NCI-H82 (cell line): ENCODE results near the gene NDFIP2.

Experiments
- DNase-seq: peaks from one replicate; lab custom pipeline; 2025; lab: John Stamatoyannopoulos, UW

Gene NDFIP2

DNA sequence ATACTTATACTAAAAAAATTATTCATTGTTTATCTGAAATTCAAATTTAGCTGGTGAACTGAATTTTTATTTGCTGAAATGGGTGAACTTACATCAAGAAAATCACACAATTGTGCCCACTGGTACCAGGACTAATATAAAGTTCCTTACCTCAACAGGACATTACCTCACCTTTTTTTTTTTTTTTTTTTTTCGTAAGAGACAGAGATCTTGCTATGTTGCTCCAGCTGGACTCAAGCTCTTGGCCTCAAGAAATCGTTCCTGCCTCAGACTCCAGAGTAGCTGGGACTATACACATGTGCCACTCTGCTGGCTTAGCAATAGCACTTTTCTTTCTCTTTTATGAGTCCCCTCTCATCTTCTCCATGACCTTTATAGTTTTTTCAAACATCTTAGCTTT lies 22.5 kb upstream of the NDFIP2 start:
- DNase-seq, result no peak

DNA sequence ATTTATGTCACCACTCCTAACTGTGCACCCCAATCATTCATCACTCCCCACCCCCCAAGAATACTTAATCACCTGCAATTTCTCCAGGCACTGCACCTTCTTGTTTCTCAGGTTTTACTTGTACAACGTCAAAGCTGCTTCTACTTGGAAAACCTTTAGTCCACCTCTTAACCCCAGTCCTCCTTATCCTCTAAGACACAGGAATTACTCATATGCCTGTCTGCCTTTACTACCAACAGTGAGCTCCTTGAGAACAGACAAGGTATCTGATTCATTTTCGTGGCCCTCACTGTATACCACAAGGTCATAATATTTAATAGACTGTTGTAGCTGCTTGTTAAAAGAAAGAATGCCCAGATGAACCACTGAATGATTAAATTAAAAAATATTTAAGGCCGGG lies 21.0 kb upstream of the NDFIP2 start:
- DNase-seq, result no peak

DNA sequence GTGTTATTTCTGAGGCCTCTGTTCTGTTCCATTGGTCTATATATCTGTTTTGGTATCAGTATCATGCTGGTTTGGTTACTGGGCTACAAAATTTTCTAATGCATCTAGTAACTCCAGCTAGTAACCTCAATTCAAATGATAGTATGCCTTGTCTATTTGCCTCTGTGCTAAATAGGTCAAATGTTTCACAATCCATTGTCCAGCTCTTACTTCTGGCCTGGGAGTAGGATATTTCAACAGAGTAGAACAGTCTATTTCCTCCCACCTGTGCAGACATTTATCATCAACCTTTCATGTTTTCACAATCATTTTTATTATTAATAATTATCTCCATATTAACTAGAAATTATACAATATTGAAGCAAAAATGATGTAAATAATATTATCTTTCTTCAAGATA lies 18.1 kb upstream of the NDFIP2 start:
- DNase-seq, result no peak

DNA sequence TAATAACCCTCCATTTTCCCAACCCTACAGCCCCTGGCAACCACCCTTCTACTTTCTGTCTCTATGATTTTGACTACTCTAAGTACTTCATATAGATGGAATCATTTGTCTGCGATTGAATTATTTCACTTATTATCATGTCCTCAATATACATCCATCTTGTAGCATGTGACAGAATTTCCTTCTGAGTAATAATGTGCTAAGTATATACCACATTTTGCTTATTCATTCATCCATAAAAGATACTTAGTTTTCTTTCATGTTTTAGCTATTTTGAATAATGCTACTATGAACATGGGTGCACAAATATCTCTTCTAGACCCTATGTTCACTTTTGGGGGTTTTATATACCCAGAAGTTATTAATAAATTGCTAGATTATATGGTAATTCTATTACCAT lies 17.4 kb upstream of the NDFIP2 start:
- no peak for DNase-seq

DNA sequence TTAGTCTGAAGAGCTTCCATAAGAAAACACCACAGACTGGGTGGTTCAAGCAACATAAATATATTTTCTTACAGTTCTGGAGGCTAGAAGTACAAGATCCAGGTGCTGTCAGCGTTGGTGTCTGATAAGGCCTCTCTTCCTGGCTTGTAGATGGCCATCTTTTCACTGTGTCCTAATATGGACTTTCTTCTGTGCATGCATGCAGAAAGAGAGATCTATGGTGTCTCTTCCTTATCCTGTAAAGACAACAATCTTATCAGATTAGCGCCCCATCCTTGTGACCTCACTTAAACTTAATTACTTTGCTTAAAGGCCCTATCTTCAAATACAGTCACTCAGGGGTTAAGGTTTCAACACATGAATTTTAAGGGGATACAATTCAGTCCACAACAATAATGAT lies 14.1 kb upstream of the NDFIP2 start:
- peak; percentile 88 for DNase-seq

DNA sequence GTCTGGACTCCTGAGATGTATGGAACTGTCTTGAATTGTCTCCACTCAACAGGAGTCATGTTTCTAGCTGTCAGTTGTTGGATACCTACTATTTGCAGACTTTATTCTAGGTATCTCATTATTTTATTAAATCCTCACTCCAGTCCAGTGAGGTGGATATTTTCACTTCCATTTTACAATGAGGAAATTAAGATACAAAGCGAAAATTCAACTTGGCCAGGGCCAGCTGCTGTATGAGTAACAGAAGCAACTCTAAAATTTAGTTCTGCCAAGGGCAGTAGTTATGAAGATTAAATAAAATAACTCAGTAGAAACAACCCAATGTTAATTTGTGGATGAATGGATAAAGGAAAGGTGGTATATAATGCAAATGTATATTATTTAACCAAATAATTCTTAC lies 12.6 kb upstream of the NDFIP2 start:
- no peak for DNase-seq

DNA sequence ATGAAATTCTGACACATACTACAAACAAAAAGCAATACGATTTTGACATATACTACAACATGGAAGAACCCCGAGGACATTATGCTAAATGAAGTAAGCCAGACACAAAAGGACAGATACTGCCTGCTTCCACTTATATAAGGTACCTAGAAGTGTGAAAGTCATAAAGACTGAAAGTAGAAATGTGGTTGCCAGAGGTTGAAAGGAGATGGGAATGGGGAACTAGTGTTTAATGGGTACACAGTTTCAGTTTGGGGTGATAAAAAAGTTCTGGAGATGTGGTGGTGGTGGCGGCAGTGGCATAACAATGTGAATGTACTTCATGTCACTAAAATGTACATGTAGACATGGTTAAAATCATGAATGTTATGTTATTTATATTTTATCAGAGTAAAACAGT lies 12.1 kb upstream of the NDFIP2 start:
- DNase-seq, result no peak

DNA sequence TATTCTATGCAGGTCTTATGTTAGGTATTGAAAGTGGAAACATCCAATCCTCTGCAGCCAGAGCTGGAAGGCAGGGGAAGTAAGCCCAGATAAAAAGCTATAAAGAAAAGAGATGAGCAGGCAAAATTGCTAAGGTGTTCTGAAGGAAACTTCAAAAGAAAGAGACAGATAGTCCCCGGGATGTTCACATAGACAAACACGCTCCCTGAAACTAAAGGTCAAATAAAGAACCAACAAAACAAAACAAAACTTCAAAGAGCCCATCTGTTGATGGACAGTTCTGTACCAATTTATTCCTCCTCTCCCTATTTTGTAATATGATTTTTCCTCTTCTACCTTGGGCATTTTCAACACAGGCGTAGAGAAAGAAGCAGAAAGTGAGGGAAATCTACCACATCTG lies 11.3 kb upstream of the NDFIP2 start:
- DNase-seq, result no peak

DNA sequence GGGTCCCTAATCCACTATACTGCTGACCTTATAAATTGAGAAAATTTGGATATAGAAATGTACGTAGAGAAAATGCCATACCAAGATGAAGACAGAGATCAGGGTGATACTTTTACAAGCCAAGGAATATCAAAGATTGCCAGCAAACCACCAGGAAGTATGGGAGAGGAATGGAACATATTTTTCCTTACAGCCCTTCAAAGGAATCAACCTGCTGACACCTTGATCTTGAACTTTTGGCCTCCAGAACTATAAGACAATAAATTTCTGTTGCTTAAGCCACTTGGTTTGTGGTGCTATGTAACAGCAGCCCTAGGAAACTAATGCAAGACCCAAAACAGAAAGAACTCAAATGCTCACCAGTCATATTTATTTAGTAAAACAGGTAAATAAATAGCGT lies 10.3 kb upstream of the NDFIP2 start:
- DNase-seq, result no peak

DNA sequence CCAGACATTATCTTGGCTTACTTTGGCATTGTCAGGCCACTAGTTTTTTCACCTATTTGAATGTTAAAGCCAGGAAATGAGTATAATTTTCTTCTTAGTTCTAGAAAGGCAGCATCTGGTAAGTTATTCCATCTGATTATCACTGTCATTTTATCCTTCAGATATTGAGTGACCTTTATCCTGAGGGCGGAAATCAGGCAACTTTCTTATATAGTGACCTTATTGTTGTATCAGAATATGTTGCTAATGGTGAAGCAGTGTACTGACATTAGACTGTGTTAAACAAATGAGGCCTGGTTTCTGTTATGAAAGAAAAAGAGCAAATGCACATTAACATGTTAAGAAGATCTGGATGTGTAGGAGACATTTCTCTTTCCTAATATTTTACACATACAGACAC lies 5.4 kb upstream of the NDFIP2 start:
- no peak for DNase-seq

DNA sequence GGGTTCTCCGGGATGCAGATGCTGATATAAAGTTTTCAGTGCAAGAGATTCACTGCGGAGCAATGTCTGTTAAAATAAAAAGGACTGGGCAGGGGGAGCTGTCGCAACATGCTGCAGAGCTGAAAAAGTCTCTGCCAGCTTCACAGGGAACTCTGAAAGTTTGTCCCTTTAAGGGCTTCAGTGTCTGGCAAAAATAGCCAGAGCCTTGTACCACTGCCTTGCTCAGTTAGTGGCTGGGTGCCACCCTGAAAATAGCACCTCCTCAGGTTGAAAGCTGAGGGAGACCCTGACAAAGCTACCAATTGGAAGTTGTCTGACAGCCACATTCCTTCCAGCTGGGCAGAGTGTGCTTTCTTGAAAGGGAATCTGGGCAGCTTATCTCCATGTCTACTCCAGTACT lies 3.0 kb upstream of the NDFIP2 start:
- DNase-seq, result peak; percentile 27

DNA sequence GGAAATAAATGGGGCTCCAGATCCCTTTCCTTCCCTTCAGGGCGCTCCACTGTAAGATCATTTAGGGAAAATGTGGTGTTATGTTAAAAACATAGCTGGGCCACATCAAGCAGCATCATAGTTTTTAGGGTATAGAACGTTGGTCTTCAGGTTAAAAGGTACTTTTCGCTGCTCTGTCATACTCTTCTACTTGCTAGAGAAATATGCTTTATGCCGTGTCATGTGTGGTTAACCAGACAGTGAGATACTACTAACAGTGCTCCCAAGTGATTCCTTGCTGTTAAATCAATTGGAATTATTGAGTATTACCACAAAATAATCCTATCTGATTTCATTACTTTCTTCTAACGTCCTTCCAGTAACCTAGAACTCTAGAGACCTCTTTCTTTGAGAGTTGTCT lies 1.1 kb upstream of the NDFIP2 start:
- no peak for DNase-seq

DNA sequence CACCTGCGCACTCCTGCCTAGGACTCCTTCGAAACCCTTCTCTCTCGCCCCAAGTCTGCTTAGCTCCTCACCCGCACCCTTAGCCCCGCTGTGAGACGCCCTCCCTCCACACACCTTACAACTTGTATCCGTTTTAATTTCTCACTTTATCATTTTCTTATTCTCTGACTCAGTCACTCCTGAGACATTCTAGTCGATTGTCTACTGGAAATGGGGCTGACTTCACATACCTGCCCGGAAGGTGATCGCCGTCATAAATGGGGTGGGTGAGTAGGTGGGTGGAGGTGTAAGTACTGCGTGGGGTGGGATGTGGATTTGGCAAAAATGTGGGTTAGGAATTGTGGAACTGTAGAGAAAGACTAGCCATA lies 714 bp downstream of the NDFIP2 start:
- no peak for DNase-seq

DNA sequence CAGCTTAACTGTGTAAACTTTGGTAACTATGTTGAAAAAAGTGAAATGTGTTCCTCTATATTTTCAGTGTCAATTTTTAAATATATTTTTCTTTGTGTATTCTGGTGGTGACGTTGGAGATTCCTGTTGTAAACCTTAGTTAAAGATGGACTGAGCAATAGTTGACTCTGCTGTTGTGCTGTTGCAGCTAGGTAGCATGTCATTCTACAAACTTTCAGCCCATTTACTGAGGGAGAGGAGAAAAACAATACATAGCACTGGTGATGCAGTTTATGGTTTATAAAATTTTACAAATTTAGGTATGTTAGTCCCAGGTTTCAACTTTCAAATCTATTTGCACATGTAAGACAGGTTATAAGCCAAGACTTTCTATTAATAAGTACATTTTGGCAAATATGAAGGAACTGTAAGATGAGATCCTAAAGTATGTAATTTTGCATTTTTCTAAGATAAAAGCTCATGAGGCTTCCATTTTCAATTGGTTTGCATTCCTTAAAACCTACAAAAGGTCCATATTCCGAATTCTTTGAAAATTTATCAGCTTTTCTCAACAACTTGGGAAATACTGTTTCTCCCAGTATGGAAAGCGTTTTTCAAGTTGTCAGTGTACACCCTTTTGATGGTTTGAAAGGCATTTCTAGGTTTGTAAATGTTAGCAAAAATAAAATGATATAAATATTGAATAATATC lies 1.5 kb downstream of the NDFIP2 start:
- no peak for DNase-seq

DNA sequence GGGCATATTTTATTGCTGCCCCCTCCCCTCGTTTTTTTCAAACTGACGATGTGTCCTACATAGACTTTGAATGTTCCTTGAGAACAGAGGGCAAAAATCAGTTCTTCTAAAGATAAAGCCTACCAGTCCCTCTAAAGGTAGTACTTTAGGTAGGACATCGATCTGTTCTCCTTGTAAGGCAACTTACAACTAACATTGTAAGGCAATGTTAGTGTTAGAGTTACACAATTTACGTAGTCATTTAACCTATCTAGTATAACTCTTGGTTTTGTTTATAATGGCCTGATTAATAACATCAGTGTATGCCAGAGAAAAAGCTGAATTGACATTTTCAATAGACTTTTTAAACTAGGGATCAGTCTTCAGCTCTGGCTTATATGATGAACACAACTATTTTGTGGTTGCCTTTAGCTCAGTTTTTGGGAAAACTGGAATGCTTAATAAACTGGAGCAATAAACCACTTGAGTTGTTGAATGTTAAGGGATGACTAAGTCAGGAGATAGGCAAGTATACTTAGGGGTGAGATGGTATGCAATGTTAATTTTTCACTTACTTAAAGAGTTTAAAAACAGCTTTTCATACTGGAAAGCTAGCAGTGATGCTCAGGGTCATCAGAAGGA lies 2.2 kb downstream of the NDFIP2 start:
- DNase-seq, result no peak

DNA sequence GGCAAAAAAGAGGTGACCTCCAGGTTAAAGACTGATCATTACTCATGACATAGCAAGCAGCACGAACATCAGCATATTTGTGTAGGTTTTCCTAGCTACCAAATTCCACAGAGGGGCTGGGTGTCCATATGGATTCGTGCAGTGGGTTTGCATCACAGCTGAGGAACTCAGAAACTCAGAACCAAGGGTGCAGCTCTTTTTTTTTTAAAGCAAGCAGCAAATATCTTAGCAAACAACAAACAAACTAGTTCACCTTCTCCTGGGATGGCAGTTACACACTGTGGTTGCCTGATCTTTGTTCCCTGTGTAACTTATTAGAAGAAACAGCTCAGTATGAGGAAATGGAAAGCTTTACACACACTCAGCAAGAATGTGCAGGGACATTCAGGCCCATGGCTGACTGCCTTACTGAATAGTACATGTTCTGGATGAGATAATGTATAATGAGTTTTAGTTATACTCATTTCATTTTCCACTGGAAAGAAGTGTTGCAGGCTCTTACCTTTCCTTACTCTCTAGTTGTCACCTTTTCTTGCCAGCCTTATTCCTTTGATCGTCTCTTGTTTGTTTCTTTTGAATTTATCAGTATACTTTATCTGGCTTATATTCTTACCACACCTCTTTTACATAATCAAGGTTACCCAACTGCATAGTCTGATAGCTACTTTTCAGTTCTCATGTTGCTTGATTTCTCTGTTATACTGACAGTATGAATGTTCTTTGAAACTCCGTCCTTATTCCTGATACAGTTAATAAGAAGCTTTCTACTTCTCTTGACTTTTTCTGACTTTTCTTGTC lies 4.3 kb downstream of the NDFIP2 start:
- DNase-seq, result no peak

DNA sequence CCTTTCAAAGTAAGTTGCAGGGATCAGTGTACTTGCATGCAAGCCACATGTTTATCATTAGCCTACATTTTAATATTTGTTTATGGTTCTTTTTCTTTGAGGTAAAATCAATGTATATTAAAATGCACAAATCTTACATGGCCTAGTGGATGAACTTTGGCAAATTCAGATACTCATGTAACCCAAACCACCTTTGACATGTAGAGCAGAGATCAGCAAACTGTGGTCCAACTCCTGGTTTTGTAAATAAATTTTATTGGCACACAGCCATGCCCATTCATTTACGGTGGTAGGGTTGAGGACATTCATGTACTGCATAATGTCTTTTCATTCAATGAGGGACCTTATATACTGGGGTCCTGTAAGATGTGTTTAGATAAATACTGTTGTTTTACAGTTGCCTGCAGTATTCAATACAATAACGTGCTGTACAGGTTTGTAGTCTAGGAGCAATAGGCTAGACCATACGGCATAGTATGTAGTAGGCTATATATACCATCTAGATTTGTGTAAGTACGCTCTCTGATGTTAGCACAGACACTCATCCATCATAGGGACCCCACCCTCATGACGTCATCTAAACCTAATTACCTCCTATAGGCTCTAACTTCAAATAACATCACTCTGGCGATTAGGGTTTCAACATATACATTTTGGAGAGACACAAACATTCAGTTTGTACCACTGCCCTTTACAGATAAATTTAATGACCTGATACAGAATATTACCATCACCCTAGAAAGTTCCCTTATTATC lies 5.7 kb downstream of the NDFIP2 start:
- DNase-seq, result no peak

DNA sequence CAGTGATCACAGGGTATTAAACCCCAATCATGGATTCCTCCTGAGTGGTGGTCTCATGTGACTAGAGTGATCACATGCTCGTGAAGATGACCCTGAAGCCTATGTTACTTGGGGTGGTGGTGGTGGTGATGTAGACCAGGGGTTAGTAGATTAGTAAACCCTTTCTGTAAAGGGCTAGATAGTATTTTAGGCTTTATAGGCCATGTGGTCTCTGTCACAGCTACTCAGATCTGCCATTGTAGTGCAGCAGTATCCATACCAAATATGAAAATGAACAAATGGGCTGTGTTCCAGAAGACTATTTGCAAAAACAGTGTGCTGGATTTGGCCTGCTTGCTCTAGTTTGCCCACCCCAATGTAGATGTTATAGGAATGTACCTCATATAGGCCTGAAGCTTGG lies 9.4 kb downstream of the NDFIP2 start:
- no peak for DNase-seq

DNA sequence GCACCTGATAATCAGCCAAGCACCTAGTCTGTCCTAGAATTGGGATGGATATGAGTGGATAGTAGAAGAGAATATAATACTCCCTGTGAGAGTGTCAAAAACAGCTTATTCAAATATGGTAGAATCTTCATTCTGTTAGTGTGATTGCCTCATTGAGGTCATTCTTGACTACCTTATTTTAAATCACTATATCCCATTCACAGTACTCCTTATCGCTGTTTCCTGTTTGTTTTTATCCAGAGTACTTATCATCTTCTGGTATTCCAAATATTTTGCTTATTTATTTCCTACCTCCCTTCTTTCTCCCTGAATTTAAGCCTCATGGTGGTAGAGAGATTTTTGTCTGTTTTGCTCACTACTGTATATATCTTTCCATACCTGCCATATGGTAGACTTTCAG lies 9.9 kb downstream of the NDFIP2 start:
- no peak for DNase-seq

DNA sequence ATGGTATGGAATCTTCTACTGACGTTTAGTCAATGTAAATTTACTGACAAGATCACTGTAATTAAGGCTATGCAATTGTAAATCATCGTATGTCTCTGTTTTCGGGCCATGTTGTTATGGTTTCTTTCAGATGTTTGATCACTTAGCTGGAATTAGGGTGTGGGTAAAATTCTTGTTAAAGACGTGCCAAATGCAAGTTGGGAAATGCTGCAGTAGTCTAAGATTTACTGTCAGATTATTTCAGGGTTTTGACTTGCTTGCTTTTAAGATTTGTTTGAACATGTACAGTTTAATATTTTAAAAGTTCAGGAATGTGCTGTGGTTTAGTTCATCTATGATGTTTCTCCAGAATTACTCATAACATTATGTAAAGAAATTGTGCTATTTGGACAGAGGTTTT lies 10.8 kb downstream of the NDFIP2 start:
- DNase-seq, result no peak

DNA sequence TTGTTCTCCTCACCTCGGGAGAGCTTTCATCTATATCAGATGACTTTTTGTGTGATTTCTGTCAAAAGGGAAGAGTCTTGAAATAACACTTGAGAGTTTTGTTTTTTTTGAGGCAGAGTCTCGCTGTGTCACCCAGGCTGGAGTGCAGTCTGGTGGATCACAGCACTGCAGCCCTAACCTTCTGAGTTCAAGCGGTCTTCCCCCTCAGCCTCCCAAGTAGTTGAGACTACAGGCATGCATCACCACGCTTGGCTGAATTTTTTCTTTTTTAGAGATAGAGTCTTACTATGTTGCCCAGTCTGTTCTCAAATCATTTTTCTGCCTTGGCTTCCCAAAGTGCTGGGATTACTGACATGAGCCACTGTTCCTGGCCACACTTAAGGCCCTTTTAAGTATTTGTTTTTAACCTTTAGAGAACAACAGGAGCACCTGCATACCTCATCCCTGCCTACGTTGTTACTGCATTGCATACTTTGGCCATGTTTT lies 11.4 kb downstream of the NDFIP2 start:
- DNase-seq, result no peak

DNA sequence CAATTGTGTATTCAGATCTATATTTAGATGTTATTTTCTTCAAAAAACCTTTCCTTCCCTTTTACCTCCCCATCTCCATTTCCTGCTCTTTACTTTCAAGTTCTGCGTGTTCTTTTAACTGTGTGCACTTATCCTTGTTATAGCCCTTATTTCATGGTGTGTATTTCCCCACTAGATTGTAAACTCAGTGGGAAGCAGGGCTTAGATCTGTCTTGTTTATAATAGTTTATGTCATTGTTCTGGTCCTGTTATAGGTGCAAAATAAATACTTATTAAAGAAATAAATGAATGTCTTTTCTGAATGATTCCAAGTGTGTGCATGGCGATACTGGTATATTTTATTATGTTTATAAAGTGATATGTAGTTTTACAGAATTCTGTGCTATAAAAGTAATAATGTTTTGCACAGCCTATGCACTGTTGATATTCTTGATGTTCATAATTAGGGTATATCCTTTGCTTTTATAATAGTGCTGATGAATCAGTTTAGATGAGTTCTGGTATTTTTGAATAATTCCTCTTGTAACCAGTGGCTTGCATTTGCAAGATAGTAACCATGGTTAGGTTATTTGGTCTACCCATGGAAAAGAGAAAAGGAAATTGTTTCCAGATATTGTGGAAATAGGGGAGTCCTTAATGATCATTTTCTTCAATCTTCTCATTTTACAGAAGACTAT lies 12.1 kb downstream of the NDFIP2 start:
- no peak for DNase-seq
